HL-60 (cell line): Measurements from ENCODE around the gene BATF3.
"Not testable (repeated sequence)": the region's sequence is repeated elsewhere in the genome, so short reads cannot be mapped to it uniquely, and the experiment has no call there.

ENCODE experiments used
- DNase-seq, 2 experiments: peaks; one replicate each; pipeline ENCODE4 v3.0.0-alpha.2; 2010 to 2020; ENCODE audit warnings: low read depth in 1 of 2, low spot score in 1 of 2
- H3K27ac ChIP-seq: fragments of 250-450 bp; sonication (Bioruptor Pico); replicated peaks from 2 replicates; pipeline ENCODE4 v1.5.1; 2020; ENCODE audit warnings: mild to moderate bottlenecking, moderate library complexity
- H3K27me3 ChIP-seq: fragments of 250-450 bp; sonication (Bioruptor Pico); 2 replicates; pipeline ENCODE4 v1.5.1; 2021; ENCODE audit warnings: mild to moderate bottlenecking, moderate library complexity; ENCODE audit not compliant: insufficient read depth, poor library complexity, severe bottlenecking
- H3K4me3 ChIP-seq: replicated peaks from 2 replicates; pipeline ENCODE4 v1.5.1; 2011; ENCODE audit warnings: mild to moderate bottlenecking, control low read depth, low read length; ENCODE audit not compliant: insufficient read depth
- CTCF ChIP-seq: IDR thresholded peaks from one replicate; pipeline ENCODE4 v1.5.1; 2011; ENCODE audit warnings: low read length, control low read depth, inconsistent platforms; ENCODE audit not compliant: insufficient read depth
- GABPA ChIP-seq: IDR thresholded peaks from 2 replicates; pipeline ENCODE4 v1.6.1; 2012; ENCODE audit warnings: low read depth
- POLR2AphosphoS5 ChIP-seq: IDR thresholded peaks from 2 replicates; pipeline ENCODE4 v1.6.1; 2012; ENCODE audit warnings: low read depth
- REST ChIP-seq: IDR thresholded peaks from 2 replicates; pipeline ENCODE4 v1.6.1; 2012; ENCODE audit warnings: low read depth; ENCODE audit not compliant: insufficient replicate concordance
- SPI1 ChIP-seq: IDR thresholded peaks from 2 replicates; pipeline ENCODE4 v1.6.1; 2012; ENCODE audit warnings: low read depth, mild to moderate bottlenecking, borderline replicate concordance

Gene BATF3

GRCh38 chr1:212733109-212733508 is 33.5 kb upstream of the BATF3 start:
- no peaks in the 10 kb centered on the region for H3K27me3 ChIP-seq
- no peak overlapping the region for H3K4me3 ChIP-seq
- TF ChIP-seq CTCF (no peak), REST (no peak), POLR2AphosphoS5 (no peak), SPI1 (no peak), GABPA (no peak)
- H3K27ac ChIP-seq: no peak overlapping the region
- DNase-seq: no peak

GRCh38 chr1:212731630-212732029 is 32.0 kb upstream of the BATF3 start:
- TF ChIP-seq CTCF (no peak), GABPA (no peak), POLR2AphosphoS5 (no peak), SPI1 (no peak)
- H3K27ac ChIP-seq: no peak overlapping the region
- no peak overlapping the region for H3K4me3 ChIP-seq
- DNase-seq: no peak
- no peaks in the 10 kb centered on the region for H3K27me3 ChIP-seq

- no peak for TF ChIP-seq SPI1
- TF ChIP-seq GABPA: no peak
- no peak for TF ChIP-seq REST
- no peak for TF ChIP-seq CTCF
- TF ChIP-seq POLR2AphosphoS5: no peak
- H3K4me3 ChIP-seq: no peak overlapping the region
- no peak overlapping the region for H3K27ac ChIP-seq
- no peak for DNase-seq
- no peaks in the 10 kb centered on the region for H3K27me3 ChIP-seq
Measured at GRCh38 chr1:212728606-212729005, 29.0 kb upstream of the BATF3 start.

- TF ChIP-seq REST (no peak), CTCF (no peak), POLR2AphosphoS5 (no peak), SPI1 (peak; percentile 61; the same call in 1 of the 2 replicates), GABPA (no peak)
- DNase-seq: peak in 1 of 2 experiments; percentile 77
- peak overlapping the region; percentile 43 for H3K27ac ChIP-seq
- H3K27me3 ChIP-seq: no peaks in the 10 kb centered on the region
- no peak overlapping the region for H3K4me3 ChIP-seq
Measured at GRCh38 chr1:212727386-212728181, 27.9 kb upstream of the BATF3 start.

- not testable (repeated sequence) for H3K27me3 ChIP-seq, DNase-seq
Measured at GRCh38 chr1:212724679-212725078, 25.0 kb upstream of the BATF3 start.

More at GRCh38 chr1:212724679-212725078, 25.0 kb upstream of the BATF3 start:
- H3K4me3 ChIP-seq, H3K27ac ChIP-seq: not testable (repeated sequence)
